ENCODE data around the gene AP1B1. TPM values are rescaled to one million over a fixed set of nuclear protein-coding genes. Genes with fewer than 3 reads are reported as not detected.

Gene AP1B1
- total and polyA plus RNA-seq, 4 donors = 32.7 to 97.9 (median 50.0) TPM

GRCh38 chr22:29328566-29329500 lies 59.5 kb downstream of the AP1B1 start:
- Histone ChIP-seq H3K27ac (ENCODE audit: low read depth in 1 of 2, low read length in 1 of 2) (no peak overlapping the region), H3K4me3 (no peak overlapping the region), H3K9me3 (ENCODE audit: control insufficient read depth in 4 of 4, insufficient read depth in 3 of 4, low read length in 3 of 4) (no peaks in the 10 kb centered on the region), H3K4me1 (ENCODE audit: control insufficient read depth in 5 of 5, insufficient read depth in 5 of 5, low read length in 5 of 5) (peaks cover 0 to 12% (median 3%) of the 10 kb centered on the region in 5 donors), H3K36me3 (ENCODE audit: control insufficient read depth in 4 of 4, insufficient read depth in 4 of 4, low read length in 4 of 4) (peaks cover 0 to 69% (median 9%) of the 10 kb centered on the region in 4 donors), H3K9ac (ENCODE audit: insufficient read depth in 1 of 2, low read length in 2 of 2) (no peak overlapping the region), H3K27me3 (ENCODE audit: control insufficient read depth in 3 of 3, insufficient read depth in 3 of 3, low read length in 2 of 3) (no peaks in the 10 kb centered on the region)
- 92 to 93% methylated on average over 34 of the region's 34 CpGs for WGBS, 2 donors
- no peak for DNase-seq
- no peak for TF ChIP-seq CTCF (IDR thresholded peaks at IDR 0.05; ENCODE audit: control extremely low read depth, extremely low read depth)
- ATAC-seq (ENCODE audit: insufficient read depth, low FRiP score) = no peak

- Histone ChIP-seq H3K4me3 (no peak overlapping the region), H3K27me3 (ENCODE audit: control insufficient read depth in 3 of 3, insufficient read depth in 3 of 3, low read length in 2 of 3) (no peaks in the 10 kb centered on the region), H3K9ac (ENCODE audit: insufficient read depth in 1 of 2, low read length in 2 of 2) (no peak overlapping the region), H3K9me3 (ENCODE audit: control insufficient read depth in 4 of 4, insufficient read depth in 3 of 4, low read length in 3 of 4) (no peaks in the 10 kb centered on the region), H3K27ac (ENCODE audit: low read depth in 1 of 2, low read length in 1 of 2) (no peak overlapping the region), H3K4me1 (ENCODE audit: control insufficient read depth in 5 of 5, insufficient read depth in 5 of 5, low read length in 5 of 5) (peaks cover 0 to 12% (median 3%) of the 10 kb centered on the region in 5 donors), H3K36me3 (ENCODE audit: control insufficient read depth in 4 of 4, insufficient read depth in 4 of 4, low read length in 4 of 4) (peaks cover 0 to 65% (median 9%) of the 10 kb centered on the region in 4 donors)
- no peak for TF ChIP-seq CTCF (IDR thresholded peaks at IDR 0.05; ENCODE audit: control extremely low read depth, extremely low read depth)
- no peak for DNase-seq
- ATAC-seq (ENCODE audit: insufficient read depth, low FRiP score) = no peak
- WGBS, 2 donors = 94 to 95% methylated on average over 5 of the region's 5 CpGs
These were observed 60.3 kb downstream of the AP1B1 start for GRCh38 chr22:29328055-29328454.

- no peak for ATAC-seq (ENCODE audit: insufficient read depth, low FRiP score)
- peaks cover 0 to 57% (median 6%) of the 10 kb centered on the region in 4 donors for H3K36me3 ChIP-seq (ENCODE audit: control insufficient read depth in 4 of 4, insufficient read depth in 4 of 4, low read length in 4 of 4)
These were observed 61.1 kb downstream of the AP1B1 start for GRCh38 chr22:29327089-29327764.

More at GRCh38 chr22:29327089-29327764, 61.1 kb downstream of the AP1B1 start:
- no peak overlapping the region for H3K9ac ChIP-seq (ENCODE audit: insufficient read depth in 1 of 2, low read length in 2 of 2)
- no peak overlapping the region for H3K4me3 ChIP-seq
- DNase-seq = no peak
- no peak overlapping the region for H3K27ac ChIP-seq (ENCODE audit: low read depth in 1 of 2, low read length in 1 of 2)
- 91% methylated on average over 15 of the region's 15 CpGs for WGBS, 2 donors
- TF ChIP-seq CTCF (IDR thresholded peaks at IDR 0.05; ENCODE audit: control extremely low read depth, extremely low read depth) = no peak
- H3K9me3 ChIP-seq (ENCODE audit: control insufficient read depth in 4 of 4, insufficient read depth in 3 of 4, low read length in 3 of 4) = no peaks in the 10 kb centered on the region
- H3K4me1 ChIP-seq (ENCODE audit: control insufficient read depth in 5 of 5, insufficient read depth in 5 of 5, low read length in 5 of 5) = peaks cover 0 to 12% (median 3%) of the 10 kb centered on the region in 5 donors
- H3K27me3 ChIP-seq (ENCODE audit: control insufficient read depth in 3 of 3, insufficient read depth in 3 of 3, low read length in 2 of 3) = no peaks in the 10 kb centered on the region
